ENCODE measurements around the gene PCDHA13. TPM values are rescaled to one million over a fixed set of nuclear protein-coding genes. Genes with fewer than 3 reads are reported as not detected.
"Not testable (repeated sequence)": the region's sequence is repeated elsewhere in the genome, so short reads cannot be mapped to it uniquely, and the experiment has no call there.

The PCDHA13 gene
- polyA plus RNA-seq, 1 donor from 2014 or later, result 0.89 TPM

DNA sequence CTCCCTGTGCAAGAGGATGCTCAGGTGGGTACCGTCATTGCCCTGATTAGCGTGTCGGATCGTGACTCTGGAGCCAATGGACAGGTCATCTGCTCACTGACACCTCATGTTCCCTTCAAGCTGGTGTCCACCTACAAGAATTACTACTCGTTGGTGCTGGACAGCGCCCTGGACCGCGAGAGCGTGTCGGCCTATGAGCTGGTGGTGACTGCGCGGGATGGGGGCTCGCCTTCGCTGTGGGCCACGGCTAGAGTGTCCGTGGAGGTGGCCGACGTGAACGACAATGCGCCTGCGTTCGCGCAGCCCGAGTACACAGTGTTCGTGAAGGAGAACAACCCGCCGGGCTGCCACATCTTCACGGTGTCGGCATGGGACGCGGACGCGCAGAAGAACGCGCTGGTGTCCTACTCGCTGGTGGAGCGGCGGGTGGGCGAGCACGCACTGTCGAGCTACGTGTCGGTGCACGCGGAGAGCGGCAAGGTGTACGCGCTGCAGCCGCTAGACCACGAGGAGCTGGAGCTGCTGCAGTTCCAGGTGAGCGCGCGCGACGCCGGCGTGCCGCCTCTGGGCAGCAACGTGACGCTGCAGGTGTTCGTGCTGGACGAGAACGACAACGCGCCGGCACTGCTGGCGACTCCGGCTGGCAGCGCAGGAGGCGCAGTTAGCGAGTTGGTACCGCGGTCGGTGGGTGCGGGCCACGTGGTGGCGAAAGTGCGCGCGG lies 5.2 kb upstream of the PCDHA13 start:
- not testable (repeated sequence) for H3F3A ChIP-seq (ENCODE audit: insufficient read depth, low read length, poor library complexity, severe bottlenecking); H3K9ac ChIP-seq (ENCODE audit: low read length); H3K27me3 ChIP-seq (ENCODE audit: insufficient read depth, low read depth, low read length); H4K20me1 ChIP-seq (ENCODE audit: insufficient read depth); H2AFZ ChIP-seq (ENCODE audit: low read depth, low read length); H3K27ac ChIP-seq (ENCODE audit: low read length); H3K9me2 ChIP-seq (ENCODE audit: insufficient read depth, low read length); H3K4me2 ChIP-seq (ENCODE audit: low read length)
- peak overlapping the region; percentile 67 for H3K4me3 ChIP-seq (ENCODE audit: low read length)
- H3K79me2 ChIP-seq (replicated peaks; ENCODE audit: insufficient read depth, low read length), result peaks cover 70% of the 10 kb centered on the region
- H3K9me3 ChIP-seq (ENCODE audit: low read length), result peaks cover 33% of the 10 kb centered on the region
- H3K36me3 ChIP-seq (ENCODE audit: insufficient read depth, low read length), result peaks cover 34% of the 10 kb centered on the region

DNA sequence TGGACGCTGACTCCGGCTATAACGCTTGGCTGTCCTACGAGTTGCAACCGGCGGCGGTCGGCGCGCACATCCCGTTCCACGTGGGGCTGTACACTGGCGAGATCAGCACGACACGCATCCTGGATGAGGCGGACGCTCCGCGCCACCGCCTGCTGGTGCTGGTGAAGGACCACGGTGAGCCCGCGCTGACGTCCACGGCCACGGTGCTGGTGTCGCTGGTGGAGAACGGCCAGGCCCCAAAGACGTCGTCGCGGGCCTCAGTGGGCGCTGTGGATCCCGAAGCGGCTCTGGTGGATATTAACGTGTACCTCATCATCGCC lies 4.7 kb upstream of the PCDHA13 start:
- Histone ChIP-seq H3K9me3 (ENCODE audit: low read length) (peaks cover 32% of the 10 kb centered on the region), H3K9ac (ENCODE audit: low read length) (no peak overlapping the region), H3K4me2 (ENCODE audit: low read length) (no peak overlapping the region), H3K27ac (ENCODE audit: low read length) (no peak overlapping the region), H2AFZ (ENCODE audit: low read depth, low read length) (no peak overlapping the region), H3K36me3 (ENCODE audit: insufficient read depth, low read length) (peaks cover 34% of the 10 kb centered on the region), H3F3A (ENCODE audit: insufficient read depth, low read length, poor library complexity, severe bottlenecking) (no peaks in the 10 kb centered on the region), H3K27me3 (ENCODE audit: insufficient read depth, low read depth, low read length) (no peaks in the 10 kb centered on the region), H3K9me2 (ENCODE audit: insufficient read depth, low read length) (no peaks in the 10 kb centered on the region), H3K4me3 (ENCODE audit: low read length) (peak overlapping the region; percentile 67), H3K79me2 (replicated peaks; ENCODE audit: insufficient read depth, low read length) (peaks cover 69% of the 10 kb centered on the region), H4K20me1 (ENCODE audit: insufficient read depth) (no peaks in the 10 kb centered on the region)
- TF ChIP-seq EP300 (conservative IDR thresholded peaks at IDR 0.05; ENCODE audit: poor library complexity, severe bottlenecking), result no peak
- TF ChIP-seq SMC3 (conservative IDR thresholded peaks at IDR 0.05; ENCODE audit: poor library complexity), result no peak
- TF ChIP-seq TAF1 (IDR thresholded peaks at IDR 0.05; ENCODE audit: low read depth), result no peak
- TF ChIP-seq POLR2AphosphoS5 (IDR thresholded peaks at IDR 0.05), result no peak
- TF ChIP-seq EZH2 (IDR thresholded peaks at IDR 0.05; ENCODE audit: borderline replicate concordance, insufficient read depth, low read length, poor library complexity, severe bottlenecking), result no peak
- TF ChIP-seq, protein P1, sequence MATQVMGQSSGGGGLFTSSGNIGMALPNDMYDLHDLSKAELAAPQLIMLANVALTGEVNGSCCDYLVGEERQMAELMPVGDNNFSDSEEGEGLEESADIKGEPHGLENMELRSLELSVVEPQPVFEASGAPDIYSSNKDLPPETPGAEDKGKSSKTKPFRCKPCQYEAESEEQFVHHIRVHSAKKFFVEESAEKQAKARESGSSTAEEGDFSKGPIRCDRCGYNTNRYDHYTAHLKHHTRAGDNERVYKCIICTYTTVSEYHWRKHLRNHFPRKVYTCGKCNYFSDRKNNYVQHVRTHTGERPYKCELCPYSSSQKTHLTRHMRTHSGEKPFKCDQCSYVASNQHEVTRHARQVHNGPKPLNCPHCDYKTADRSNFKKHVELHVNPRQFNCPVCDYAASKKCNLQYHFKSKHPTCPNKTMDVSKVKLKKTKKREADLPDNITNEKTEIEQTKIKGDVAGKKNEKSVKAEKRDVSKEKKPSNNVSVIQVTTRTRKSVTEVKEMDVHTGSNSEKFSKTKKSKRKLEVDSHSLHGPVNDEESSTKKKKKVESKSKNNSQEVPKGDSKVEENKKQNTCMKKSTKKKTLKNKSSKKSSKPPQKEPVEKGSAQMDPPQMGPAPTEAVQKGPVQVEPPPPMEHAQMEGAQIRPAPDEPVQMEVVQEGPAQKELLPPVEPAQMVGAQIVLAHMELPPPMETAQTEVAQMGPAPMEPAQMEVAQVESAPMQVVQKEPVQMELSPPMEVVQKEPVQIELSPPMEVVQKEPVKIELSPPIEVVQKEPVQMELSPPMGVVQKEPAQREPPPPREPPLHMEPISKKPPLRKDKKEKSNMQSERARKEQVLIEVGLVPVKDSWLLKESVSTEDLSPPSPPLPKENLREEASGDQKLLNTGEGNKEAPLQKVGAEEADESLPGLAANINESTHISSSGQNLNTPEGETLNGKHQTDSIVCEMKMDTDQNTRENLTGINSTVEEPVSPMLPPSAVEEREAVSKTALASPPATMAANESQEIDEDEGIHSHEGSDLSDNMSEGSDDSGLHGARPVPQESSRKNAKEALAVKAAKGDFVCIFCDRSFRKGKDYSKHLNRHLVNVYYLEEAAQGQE (IDR thresholded peaks at IDR 0.05; ENCODE audit: borderline replicate concordance), result no peak

GRCh38 chr5:140882591-140882899 lies 621 bp downstream of the PCDHA13 start:
- Histone ChIP-seq H3K9ac (ENCODE audit: low read length) (no peak overlapping the region), H4K20me1 (ENCODE audit: insufficient read depth) (no peaks in the 10 kb centered on the region), H3K27ac (ENCODE audit: low read length) (no peak overlapping the region), H3K9me2 (ENCODE audit: insufficient read depth, low read length) (no peaks in the 10 kb centered on the region), H3K27me3 (ENCODE audit: insufficient read depth, low read depth, low read length) (no peaks in the 10 kb centered on the region), H3K4me2 (ENCODE audit: low read length) (no peak overlapping the region), H3K9me3 (ENCODE audit: low read length) (peaks cover 38% of the 10 kb centered on the region), H3K4me3 (ENCODE audit: low read length) (peak overlapping the region; percentile 28), H3K79me2 (replicated peaks; ENCODE audit: insufficient read depth, low read length) (peaks cover 43% of the 10 kb centered on the region), H3F3A (ENCODE audit: insufficient read depth, low read length, poor library complexity, severe bottlenecking) (no peaks in the 10 kb centered on the region), H2AFZ (ENCODE audit: low read depth, low read length) (no peak overlapping the region), H3K36me3 (ENCODE audit: insufficient read depth, low read length) (peaks cover 42% of the 10 kb centered on the region)
- TF ChIP-seq SMC3 (conservative IDR thresholded peaks at IDR 0.05; ENCODE audit: poor library complexity) (no peak), TAF1 (IDR thresholded peaks at IDR 0.05; ENCODE audit: low read depth) (no peak), EZH2 (IDR thresholded peaks at IDR 0.05; ENCODE audit: borderline replicate concordance, insufficient read depth, low read length, poor library complexity, severe bottlenecking) (no peak), EP300 (conservative IDR thresholded peaks at IDR 0.05; ENCODE audit: poor library complexity, severe bottlenecking) (no peak), MXI1 (conservative IDR thresholded peaks at IDR 0.05; ENCODE audit: poor library complexity, severe bottlenecking) (no peak), POLR2AphosphoS5 (IDR thresholded peaks at IDR 0.05) (no peak), RAD21 (conservative IDR thresholded peaks at IDR 0.05) (no peak)
- TF ChIP-seq, protein P1 (IDR thresholded peaks at IDR 0.05; ENCODE audit: borderline replicate concordance), result no peak
- TF ChIP-seq, protein P2, sequence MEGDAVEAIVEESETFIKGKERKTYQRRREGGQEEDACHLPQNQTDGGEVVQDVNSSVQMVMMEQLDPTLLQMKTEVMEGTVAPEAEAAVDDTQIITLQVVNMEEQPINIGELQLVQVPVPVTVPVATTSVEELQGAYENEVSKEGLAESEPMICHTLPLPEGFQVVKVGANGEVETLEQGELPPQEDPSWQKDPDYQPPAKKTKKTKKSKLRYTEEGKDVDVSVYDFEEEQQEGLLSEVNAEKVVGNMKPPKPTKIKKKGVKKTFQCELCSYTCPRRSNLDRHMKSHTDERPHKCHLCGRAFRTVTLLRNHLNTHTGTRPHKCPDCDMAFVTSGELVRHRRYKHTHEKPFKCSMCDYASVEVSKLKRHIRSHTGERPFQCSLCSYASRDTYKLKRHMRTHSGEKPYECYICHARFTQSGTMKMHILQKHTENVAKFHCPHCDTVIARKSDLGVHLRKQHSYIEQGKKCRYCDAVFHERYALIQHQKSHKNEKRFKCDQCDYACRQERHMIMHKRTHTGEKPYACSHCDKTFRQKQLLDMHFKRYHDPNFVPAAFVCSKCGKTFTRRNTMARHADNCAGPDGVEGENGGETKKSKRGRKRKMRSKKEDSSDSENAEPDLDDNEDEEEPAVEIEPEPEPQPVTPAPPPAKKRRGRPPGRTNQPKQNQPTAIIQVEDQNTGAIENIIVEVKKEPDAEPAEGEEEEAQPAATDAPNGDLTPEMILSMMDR (IDR thresholded peaks at IDR 0.05; ENCODE audit: poor library complexity, severe bottlenecking), result no peak
